Activated CD4-positive, alpha-beta T cell treated with anti-CD3 and anti-CD28 coated beads for 1 hour (primary cell): ENCODE data around the gene CFAP119.

Experiments used
- DNase-seq: peaks from one replicate; pipeline ENCODE4 v3.0.0-alpha.2; 2020

Gene CFAP119

GRCh38 chr16:30760577-30761426 lies 1.1 kb downstream of the CFAP119 start:
- no peak for DNase-seq

DNA sequence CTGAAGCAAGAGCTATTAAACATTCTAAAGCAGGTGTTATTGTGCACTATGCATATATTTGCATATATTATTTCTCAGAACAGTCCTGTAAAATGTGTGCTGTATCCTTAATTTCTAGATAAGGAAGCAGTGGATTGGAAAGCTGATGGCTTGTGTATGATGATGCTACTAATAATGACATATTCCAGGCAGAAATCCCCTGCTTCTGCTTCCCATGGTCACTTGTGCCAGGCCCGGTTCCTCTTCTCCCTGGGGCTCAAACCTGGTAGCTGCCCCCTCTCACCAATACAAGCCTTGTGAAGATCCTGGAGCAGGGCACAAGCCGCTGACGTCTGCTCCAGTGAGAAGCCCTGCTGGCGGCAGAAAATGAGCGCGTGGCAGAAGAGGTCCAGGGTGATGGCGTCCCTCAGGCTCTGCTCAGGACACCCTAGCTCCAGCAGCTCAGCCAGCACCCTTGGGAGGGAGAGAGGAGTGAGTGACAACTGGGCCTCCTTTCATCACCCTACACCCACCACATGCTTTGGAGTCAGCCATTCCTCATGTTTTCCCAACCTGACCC lies 1.8 kb downstream of the CFAP119 start:
- no peak for DNase-seq

DNA sequence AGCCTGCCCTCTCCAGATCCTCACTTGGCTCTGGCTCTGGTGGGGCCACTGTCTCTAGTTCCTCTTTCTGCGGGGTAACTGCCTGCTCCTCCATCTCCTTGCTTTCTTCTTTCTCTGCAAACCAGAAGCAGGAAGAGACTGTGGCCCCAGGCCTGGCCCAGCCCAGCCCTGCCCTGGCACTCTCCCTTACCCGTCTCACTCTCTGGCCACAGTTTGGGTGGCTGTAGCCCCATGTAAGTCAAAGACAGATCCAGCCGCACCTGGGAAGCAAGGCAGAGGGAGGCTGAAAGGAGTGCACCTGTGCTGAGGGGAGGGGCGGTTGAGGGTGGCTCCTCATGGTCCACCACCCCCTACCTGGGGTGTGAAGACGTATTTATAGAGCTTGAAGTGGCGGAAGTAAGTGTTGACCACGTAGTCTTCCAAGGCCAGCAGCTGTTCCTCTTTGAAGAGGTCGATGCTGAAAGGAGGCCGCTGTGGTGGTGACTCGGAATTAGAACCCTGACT lies 2.8 kb downstream of the CFAP119 start:
- no peak for DNase-seq

DNA sequence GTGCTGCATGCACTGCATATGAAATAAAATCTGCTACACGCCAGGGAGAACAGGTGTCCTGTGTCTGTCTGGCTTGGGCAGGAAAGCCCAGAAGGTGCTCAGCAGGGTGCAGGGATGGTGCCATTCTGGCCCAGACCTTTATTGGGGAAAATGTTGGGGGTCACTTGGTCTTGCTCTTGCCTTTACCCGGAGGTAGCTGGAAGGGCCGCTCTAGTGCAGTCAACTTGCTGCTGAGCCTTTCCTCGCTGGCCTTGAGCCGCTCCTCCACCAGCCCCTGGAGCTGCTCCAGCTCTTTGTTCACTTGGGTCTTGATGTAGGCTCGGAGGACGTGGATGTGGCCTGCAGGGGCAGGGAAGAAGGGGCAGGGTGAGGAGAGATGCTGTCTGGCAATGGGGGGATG lies 4.5 kb downstream of the CFAP119 start:
- no peak for DNase-seq

DNA sequence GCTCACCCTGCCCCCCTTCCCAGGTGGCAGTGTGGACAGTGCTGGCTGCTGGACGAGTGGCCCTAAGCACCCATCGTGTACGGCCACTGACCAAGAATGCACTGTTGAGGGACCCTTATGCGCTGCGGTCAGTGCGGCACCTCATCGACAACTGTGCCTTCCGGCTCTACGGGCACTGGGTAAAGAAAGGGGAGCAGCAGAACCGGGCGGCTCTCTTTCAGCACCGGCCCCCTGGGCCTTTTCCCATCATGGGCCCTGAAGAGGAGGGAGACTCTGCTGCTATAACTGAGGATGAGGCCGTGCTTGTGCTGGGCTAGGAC lies 5.1 kb downstream of the CFAP119 start:
- no peak for DNase-seq

DNA sequence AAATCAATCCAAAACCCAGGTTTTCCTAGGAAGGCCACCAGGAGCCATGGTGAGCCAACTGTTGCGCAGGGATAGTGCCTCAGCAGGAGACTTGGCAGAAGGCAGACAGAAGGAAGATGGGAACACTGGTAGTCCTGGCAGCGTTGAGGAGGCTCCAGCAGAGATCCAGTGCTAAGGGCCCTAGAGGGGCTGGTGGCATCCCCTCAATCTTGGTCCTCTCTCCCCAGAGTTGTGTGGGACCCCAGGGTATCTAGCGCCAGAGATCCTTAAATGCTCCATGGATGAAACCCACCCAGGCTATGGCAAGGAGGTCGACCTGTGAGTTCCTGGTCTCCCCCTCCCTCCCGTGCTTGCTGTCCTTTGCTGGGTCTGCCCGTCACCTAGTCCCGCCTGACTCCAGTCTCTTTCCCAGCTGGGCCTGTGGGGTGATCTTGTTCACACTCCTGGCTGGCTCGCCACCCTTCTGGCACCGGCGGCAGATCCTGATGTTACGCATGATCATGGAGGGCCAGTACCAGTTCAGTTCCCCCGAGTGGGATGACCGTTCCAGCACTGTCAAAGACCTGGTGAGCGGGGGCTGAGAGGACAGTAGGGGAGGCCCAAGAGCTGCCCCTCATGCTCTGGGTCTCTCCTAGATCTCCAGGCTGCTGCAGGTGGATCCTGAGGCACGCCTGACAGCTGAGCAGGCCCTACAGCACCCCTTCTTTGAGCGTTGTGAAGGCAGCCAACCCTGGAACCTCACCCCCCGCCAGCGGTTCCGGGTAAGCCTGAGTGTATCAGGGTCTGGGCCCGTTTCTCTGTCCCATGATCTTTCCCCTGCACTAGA lies 5.7 kb downstream of the CFAP119 start:
- DNase-seq: no peak

DNA sequence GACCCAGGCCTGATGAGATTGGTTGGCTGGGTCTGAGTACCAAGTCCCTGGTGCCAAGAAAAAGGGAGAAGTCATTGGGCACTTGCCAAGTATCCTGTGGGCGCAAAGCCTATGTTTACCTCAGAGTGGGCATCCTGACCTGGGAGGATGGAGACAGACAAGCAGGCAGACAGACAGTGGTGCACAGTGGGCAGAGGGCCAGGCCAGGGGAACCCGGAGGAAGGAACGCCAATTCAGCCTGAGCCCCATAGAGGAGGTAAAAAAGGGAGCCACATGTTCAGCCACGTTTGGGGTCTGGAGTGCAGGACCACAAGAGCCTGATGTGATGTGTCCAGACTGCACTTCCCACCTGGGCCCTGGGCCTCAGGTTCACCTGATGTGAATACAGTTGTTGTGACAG lies 8.3 kb downstream of the CFAP119 start:
- no peak for DNase-seq

DNA sequence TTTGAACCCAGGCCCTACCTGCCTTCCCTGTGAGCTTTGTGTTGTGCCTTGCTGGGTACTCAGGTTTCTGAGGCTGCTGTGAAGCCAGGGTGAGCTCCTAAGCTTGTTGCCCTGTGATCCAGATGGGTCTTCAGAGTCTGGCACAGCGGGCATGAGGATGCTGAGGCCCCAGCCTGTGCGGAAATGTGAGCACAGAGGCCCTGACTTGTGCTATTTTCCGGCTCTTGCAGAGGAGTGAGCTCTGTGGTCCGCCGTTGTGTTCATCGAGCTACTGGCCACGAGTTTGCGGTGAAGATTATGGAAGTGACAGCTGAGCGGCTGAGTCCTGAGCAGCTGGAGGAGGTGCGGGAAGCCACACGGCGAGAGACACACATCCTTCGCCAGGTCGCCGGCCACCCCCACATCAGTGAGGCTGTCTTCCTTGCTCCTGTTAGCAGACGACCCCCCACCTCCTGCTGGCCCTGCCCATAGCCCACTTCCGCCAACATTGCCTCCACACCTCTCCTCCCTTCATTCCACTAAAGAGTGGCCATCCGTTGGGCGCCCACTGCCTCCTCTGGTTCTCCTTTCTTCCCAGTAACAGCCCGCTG lies 10.9 kb downstream of the CFAP119 start:
- no peak for DNase-seq

GRCh38 chr16:30750201-30750600 lies 11.7 kb downstream of the CFAP119 start:
- no peak for DNase-seq

DNA sequence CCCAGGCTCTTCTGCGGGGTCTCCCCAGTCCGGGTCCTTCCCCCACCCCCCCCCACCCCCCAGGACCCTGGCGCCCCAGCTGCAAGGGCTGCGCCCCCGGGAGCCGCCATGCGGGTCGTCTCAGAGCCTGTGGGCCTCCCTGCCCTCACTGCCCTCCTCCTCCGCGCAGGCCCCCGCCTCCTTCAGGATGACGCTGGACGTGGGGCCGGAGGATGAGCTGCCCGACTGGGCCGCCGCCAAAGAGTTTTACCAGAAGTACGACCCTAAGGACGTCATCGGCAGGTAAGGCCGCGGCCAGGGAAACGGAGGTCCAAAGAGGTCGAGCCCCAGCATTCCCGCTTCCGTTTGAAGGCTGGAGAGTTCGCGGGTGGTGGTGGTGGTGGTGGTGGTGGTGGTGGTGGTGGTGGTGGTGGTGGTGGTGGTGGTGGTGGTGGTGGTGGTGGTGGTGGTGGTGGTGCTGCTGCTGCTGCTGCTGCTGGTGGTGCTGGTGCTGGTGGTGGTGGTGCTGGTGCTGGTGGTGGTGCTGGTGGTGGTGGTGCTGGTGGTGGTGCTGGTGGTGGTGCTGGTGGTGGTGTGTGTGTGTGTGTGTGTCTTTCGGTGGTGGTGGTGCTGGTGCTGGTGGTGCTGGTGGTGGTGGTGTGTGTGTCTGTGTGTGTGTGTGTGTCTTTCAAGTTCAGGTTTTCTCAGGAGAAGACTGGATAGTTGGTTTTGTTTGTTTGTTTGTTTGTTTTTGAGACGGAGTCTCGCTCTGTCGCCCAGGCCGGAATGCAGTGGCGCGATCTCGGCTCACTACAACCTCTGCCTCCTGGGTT lies 13.0 kb downstream of the CFAP119 start:
- no peak for DNase-seq

DNA sequence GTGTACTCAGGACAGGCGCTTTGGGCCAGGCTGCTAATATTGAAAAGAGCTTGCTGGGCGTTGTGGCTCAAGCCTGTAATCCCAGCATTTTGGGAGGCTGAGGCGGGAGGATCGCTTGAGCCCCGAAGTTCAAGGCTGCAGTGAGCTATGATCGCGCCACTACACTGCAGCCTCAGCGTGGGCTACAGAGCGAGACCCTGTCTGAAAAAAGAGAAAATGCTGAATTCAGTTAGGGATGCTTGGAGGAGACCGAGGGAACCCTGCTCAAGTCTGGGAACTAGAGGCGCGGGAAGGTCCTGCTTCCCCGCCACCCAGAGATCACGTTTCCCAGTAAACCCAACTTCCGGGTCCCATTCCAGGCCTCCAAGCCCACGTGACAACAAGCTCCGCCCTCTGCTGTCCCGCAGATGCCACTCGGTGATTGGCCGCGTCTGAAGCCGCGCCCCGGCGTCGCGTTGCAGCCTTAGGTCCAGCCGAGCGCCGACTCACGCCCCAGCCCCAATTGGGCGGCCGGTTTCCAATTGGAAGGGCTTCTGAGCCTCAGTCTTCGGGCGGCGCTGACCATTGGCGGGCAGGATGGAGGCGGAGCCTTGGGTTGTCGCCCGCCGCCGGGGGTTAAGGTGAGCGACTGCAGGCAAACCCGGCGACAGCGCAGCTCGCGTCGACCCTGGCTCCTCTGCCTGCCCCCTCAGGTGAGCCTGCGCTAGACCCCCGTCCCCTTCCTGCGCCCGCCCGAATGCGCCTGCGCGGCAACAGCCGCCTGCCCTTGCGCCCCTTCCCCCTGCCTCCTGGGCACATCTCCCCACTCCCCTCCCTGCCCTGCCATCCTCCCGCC lies 13.8 kb downstream of the CFAP119 start, which contains the start of gene PHKG2:
TSS of gene PHKG2 (plus strand) at position 627 of the 835 bp plus-strand sequence. CDS start 396 bp downstream, outside the sequence.
- DNase-seq: peak; percentile 89

- DNase-seq: no peak
These were observed 14.5 kb downstream of the CFAP119 start for GRCh38 chr16:30747331-30747730.

GRCh38 chr16:30746638-30747175 lies 15.2 kb downstream of the CFAP119 start:
- no peak for DNase-seq

DNA sequence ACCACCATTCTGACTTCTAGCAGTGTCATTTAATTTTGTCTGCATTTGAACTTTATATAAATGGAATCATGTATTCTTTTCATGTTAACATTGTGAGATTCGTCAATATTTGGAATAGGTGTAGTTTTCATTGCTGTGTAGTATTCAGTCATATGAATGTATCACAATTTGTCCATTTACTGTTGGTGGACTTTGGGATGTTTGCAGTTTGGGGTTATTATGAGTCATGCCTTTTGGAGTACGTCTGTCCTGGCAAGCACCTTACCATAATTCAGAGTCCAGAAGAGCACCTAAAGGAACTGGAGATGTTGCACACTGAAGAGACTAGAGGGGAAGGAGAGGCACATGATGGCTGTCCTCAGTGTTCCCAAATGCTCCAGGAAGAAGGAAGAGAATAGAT lies 16.8 kb downstream of the CFAP119 start:
- DNase-seq: no peak

DNA sequence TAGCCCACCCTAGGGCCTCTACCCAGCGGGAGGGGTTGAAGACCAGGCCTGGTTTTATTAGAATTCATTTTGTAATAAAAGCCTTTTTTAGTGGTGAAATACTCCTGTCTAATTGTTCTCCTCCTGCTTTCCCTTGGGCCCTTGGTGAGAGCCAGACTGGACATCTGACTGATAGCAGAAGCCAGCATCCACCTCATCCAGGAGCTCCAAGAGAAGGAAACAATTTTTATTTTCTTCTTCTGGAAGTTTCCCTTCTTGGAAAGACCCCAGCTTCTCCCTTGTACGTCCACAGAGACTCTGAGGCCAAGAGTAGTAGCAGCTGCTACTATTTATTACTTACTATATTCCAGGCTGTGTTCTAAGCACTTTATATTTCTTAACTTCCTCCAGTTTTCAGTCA lies 17.7 kb downstream of the CFAP119 start:
- DNase-seq: no peak

DNA sequence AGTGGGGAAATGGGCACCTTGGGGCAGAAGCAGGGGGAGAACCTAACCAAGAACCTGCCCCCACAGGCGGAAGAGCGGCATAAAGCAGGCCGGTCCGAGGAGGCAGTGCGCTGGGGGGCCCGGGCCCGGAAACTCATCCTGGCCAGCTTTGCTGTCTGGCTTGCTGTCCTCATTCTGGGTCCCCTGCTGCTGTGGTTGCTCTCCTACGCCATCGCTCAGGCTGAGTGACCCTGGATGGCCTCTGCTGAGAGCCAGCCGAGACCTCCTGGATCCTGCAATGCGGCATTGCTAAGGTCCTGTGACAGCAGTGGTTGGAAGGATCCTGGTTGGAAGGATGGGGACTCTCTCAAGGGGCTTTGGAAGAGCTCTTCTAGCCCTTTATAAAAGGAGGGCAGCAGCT lies 18.1 kb downstream of the CFAP119 start:
- no peak for DNase-seq

DNA sequence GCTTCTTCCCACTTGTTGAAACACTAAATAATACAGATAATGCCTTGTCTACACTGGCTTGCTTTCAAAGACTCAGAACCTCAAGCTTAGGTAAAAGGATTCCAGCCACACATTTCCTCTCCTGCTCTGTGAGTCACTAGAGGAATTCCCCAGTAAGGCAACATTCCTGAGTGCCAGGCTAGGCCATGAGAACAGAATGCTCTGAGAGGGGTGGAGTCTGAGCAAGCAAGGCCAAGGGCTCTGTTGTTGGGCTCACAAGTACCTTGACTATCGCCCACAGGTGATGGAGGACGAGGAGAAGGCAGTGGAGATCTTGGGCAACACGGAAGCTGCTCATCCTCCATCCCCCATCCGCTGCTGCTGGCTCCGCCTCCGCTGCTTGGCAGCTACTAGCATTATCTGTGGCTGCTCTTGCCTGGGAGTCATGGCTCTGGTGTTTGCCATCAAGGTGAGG lies 20.4 kb downstream of the CFAP119 start:
- no peak for DNase-seq

GRCh38 chr16:30740364-30741251 lies 21.3 kb downstream of the CFAP119 start:
- DNase-seq: no peak

DNA sequence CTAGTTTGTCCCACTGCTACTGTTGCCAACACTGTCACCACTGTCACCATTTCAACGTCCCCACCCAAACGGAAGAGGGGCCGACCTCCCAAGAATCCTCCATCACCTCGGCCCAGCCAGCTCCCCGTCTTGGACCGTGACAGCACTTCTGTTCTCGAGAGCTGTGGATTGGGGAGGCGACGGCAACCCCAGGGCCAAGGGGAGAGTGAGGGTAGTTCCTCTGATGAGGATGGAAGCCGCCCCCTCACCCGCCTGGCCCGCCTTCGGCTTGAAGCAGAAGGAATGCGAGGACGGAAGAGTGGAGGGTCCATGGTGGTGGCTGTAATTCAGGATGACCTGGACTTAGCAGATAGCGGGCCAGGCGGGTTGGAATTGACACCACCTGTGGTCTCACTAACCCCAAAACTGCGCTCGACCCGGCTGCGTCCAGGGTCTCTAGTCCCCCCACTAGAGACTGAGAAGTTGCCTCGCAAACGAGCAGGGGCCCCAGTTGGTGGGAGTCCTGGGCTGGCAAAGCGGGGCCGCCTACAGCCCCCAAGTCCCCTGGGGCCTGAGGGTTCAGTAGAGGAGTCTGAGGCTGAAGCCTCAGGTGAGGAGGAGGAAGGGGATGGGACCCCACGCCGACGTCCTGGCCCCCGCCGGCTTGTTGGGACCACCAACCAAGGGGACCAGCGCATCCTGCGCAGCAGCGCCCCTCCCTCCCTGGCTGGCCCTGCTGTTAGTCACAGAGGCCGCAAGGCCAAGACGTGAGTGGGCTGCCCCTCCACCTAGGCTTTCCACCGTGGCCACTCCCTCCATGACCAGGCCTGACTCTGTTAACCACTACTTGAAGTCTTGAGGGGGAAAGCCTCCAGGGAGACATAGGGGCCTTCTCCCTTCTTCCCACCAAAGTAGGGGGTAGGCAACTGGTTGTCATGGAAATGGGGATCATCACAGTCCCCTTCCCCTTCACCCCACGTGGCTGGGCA lies 22.6 kb downstream of the CFAP119 start:
- no peak for DNase-seq
